Activated naive CD4-positive, alpha-beta T cell treated with Interleukin-2 at 50 U/mL for 16 hours (primary cell): Measurements from ENCODE around the gene C2CD4C.
"Not testable (repeated sequence)": the region's sequence is repeated elsewhere in the genome, so short reads cannot be mapped to it uniquely, and the experiment has no call there.

Source experiments
- DNase-seq: peaks from one replicate; pipeline ENCODE4 v3.0.0-alpha.2; 2020

Gene C2CD4C

GRCh38 chr19:412356-413355 is 3.7 kb upstream of the C2CD4C start:
- no peak for DNase-seq

- no peak for DNase-seq
Measured at GRCh38 chr19:411723-412355, 2.9 kb upstream of the C2CD4C start.

GRCh38 chr19:411121-411722 is 2.3 kb upstream of the C2CD4C start:
- DNase-seq: not testable (repeated sequence)

GRCh38 chr19:410243-410781 is 1.4 kb upstream of the C2CD4C start:
- DNase-seq: no peak

- no peak for DNase-seq
Measured at GRCh38 chr19:409516-410242, 732 bp upstream of the C2CD4C start.

- no peak for DNase-seq
Measured at GRCh38 chr19:408441-408901, 476 bp downstream of the C2CD4C start.

GRCh38 chr19:407511-408440 is 1.2 kb downstream of the C2CD4C start:
- DNase-seq: no peak

GRCh38 chr19:406971-407510 is 1.9 kb downstream of the C2CD4C start:
- DNase-seq: no peak

- no peak for DNase-seq
Measured at GRCh38 chr19:406135-406781, 2.7 kb downstream of the C2CD4C start.

GRCh38 chr19:405121-405965 is 3.6 kb downstream of the C2CD4C start:
- no peak for DNase-seq

GRCh38 chr19:403221-404027 is 5.5 kb downstream of the C2CD4C start:
- no peak for DNase-seq

- DNase-seq: no peak
Measured at GRCh38 chr19:402786-403185, 6.2 kb downstream of the C2CD4C start.

GRCh38 chr19:401866-402511 is 7.0 kb downstream of the C2CD4C start:
- no peak for DNase-seq

GRCh38 chr19:400976-401865 is 7.7 kb downstream of the C2CD4C start:
- no peak for DNase-seq

- no peak for DNase-seq
Measured at GRCh38 chr19:399370-399769, 9.6 kb downstream of the C2CD4C start.

GRCh38 chr19:398719-399118 is 10.2 kb downstream of the C2CD4C start:
- DNase-seq: no peak
